CD4-positive, alpha-beta T cell treated with Interleukin-10 for 1 hour (primary cell): ENCODE results near the gene PIAS4.

Experiments used
- DNase-seq: peaks from one replicate; pipeline ENCODE4 v3.0.0-alpha.2; 2020

Gene PIAS4

DNA sequence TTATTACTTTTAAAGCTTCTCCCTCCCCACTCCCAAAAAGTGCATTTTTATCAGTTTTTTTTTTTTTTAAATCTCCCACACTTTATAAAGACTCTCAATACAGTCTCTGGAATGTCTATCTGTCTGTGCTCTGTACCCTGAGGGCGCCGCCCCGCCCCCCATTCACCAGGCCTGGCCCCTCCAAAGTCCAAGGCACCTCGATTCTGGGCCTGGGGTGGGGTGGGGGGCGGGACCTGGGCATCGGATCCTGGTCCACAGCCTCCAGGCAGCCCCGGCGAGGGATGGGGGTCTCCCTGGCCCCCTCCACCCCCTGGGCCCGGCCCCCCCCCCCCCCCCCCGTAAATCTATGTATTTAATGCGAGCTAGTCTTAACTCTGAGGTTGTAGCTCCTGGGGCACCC, 35.9 kb downstream of the PIAS4 start:
- no peak for DNase-seq

DNA sequence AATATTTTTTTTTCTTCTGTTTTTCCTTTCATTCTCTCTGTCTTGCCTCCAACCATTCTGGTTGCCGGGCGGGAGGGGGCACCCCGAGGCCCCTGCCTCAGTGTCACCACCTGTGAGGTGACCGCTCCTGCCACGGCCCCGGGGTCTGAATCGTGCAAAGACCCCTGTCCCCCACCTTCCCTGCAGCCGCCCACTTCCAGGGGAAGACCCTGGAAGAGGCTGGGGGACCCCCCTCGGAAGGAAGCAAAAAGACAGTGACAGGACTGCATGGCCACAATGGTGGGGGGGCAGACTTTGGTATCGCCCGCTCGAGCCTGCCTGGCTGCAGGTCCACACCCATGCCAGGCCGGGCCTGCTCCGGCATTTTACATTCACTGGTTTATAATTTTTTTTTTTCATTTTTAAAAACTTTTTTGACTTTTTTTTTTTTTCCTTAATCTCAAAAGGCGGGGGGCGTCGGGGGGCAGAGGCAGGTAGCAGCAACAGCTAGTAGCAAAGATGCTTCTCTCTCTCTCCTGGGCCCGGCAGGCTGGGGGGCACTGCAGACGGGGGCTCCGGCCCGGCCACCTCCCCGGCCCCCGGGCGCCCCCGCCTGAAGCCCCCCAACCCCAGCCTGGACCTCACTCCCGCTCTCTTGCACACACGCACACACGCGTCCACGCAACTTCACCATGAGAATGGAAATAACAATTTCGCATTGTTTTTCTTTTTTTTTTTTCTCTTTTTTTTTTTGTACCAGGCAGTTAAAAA, 36.6 kb downstream of the PIAS4 start:
- DNase-seq, result no peak

DNA sequence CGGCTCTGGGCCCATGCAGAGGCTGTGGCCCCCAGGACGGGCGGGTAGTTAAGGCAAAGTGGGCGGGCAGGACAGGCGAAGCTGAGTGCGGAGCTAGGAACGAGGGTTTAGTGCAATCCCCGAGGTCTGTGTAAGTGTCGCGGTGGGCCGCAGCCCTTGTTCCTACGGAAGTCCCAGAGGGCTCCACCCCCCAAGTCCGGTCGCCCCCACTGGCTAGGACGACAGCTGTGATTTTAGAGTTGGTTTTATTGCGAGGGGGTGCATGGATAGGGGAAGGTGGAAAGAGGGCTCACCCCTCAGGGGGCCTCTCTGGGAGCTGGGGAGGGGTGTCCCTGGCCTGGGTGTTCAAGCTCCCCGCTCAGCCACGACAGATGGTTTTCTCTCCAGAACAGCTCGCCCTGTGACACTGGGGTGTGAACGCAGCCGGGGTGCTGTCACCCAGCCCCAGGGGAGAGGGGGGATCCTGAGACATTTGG, 37.5 kb downstream of the PIAS4 start:
- DNase-seq, result no peak

DNA sequence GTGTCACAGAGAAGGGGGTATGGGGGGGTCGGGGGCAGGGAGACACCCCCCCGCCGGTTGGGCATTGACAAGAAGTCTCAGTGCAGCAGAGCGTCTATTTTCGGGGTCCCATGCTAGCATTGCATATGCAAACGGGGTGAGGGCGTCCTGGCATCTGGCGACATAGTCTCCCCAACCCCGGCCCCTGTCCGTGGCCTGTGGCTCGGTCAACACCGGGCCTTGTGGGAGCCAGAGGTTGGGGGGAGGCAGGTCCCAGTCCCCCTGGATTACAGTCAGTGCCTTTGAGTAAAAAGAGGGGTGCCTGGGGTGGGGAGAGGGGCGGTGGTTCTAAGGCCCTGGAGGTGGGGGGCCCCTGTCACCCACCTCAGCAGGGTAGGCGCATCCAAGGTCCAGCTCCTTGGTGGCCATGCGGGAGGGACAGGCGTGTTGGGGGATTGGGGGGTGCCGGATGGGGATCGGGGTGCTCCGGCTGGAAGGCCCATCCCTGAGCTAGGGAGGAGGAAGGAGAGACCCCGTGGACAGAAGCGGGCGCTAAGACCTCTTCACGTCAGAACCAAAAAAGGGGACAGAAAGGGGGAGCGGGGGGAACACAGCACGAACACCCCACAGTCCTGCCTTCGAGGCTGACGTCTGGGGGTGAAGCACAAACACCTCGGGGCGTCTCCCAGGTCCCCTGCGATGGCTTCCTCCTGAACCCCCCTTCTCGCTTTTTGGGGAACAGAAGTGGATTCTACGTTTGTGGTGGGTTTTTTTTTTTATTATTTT, 38.2 kb downstream of the PIAS4 start:
- no peak for DNase-seq

DNA sequence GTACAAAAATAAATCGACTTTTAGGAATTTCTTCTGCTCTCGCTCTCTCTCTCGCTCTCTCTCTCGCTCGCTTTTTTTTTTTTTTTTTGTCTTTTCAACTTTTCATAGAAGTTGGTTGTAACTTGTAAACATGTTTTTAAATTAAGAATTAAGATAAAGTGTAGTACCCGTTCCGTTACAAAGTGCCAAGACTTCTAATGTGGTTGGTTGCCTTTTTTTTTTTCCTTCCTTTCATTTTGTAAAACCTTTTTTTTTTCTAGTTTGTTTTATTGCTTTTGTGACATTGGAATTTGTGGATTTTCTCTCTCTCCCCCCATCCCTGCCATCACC, 38.8 kb downstream of the PIAS4 start:
- no peak for DNase-seq

DNA sequence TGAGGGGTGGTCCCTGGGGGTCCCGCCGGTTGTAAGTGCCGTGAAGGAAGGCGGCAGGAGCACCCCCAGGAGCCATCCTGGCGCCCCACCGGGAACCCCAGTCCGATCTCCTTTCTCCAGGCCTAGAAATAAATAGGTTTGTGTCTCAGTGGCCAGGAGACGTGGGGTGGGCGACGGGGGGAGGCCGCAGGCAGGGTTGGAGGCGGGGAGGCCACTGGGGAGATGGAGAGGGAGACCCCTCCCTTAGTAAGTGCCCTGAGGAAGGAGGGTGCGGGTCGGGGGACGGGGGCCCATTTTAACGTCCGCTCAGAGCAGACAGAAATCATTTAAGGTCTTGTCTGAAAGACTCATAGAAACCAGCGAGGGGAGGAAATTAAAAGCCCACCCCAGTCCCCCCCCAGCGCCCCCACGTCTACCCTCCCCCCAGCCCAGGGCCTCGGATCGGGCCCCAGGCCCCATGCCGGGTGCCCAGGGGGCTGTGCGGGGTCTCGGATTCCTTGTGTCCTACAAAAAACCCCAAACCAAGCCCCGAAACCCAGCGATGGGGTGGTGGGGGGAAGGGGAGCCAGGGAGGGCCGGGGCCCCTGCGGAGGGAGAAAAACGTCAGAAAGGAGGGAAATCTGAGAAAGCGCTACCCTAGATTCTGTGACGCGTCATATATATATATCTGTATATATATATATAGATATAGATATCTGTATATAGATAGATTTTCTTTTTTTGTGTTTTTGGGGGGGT, 39.6 kb downstream of the PIAS4 start:
- no peak for DNase-seq

DNA sequence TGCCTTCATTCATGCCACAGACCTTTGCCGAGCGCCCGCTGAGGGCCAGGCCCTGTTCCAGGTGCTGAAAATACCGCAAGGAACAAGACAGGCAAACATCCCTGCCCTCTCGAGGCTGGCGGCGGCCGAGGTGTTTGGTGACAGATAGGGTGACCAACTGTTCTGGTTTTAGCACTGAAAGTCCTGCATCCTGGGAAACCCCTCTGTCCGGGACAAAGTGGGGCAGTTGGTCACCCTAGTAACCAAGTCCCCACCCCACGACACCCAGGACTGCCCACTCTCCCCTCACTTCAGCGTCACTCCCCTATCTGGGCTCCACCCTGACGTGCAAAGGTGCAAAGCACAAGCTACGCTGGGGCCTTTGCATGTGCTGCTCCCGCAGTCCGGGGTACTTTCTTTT, 41.9 kb downstream of the PIAS4 start:
- no peak for DNase-seq

DNA sequence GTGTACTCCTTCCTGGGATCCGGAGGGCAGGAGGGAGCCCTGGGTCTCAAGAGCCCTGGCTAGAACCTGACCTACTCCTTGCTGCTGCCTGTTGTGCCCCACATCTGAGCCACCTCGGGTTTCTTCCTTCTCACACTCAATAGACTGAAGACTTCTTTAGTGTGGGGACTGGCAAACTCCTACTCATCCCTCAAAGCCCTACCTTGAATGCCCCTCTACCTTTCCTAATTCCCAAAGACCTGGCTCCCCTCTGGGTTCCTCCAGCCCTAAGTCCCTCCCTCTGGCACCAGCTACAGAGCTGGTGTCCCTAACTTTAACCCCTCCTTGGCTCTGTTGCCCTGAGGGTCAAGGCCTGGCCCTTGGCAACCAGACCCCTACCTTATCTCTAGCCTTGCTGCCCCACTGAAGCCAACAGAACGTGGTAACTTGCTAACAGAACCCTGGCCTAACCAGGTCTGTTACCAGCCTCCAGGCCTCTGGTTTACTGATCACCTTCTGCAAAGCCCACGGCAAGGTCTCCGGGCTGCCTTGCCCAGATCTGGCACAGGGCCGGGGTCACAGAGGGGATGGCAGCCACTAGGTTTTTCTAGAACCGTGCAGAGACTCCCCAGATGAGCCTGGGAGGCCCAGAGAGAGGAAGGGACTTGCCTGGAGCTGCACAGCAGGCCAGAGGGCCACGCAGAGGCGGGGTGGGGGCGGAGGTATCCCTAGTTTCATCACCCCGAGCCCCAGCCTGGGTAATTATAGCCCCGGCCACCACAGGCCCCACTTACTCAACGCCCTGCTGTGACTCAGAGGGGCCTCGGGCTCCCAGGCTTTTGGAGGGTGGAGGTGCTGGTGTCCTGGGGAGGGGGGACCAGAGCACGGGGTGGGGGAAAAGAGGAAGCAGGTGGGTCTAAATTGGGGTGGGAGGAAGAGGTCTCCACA, 43.9 kb downstream of the PIAS4 start:
- DNase-seq, result no peak

DNA sequence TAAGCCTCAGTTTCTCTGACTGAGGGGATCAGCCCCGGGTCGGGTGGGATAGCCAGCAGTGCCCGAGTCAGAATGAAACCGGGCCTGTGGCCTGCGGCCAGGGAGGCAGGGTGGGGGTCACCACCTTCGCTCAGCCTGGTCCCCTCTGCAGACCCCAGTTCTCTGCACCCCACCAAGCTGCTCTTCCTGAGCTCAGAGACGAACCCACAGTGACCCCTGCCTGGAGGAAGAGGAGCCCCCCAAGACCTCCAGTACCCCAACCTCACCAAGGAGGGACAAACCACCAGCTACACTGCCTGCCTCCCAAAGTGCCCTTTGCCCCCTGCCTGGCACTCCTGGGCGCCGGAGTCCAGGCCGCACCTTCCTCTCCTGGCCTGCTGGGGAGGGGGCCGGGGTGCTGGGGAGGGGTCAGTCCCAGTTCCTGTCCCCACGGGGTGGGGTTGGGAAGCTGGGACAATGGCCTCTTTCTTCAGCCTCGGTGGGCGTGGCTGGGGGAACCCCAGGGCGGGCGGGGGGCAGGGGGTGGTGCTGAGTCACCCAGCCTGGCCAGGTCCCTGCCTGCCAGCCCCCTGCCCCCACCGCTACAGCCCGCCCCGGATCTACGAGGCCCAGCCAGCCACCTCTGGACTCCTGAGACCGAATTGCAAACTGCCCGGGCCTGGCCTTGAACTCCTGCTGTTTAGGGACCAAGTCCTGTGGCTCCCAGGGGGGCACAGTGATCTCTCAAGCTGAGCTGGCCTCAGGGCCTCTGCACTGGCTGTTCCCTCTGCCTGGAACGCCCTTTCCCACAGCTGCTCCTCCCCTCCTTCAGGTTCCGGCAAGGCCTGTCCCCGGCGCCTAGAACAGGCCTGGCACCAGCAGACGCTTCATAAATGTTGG, 44.8 kb downstream of the PIAS4 start:
- DNase-seq, result no peak

DNA sequence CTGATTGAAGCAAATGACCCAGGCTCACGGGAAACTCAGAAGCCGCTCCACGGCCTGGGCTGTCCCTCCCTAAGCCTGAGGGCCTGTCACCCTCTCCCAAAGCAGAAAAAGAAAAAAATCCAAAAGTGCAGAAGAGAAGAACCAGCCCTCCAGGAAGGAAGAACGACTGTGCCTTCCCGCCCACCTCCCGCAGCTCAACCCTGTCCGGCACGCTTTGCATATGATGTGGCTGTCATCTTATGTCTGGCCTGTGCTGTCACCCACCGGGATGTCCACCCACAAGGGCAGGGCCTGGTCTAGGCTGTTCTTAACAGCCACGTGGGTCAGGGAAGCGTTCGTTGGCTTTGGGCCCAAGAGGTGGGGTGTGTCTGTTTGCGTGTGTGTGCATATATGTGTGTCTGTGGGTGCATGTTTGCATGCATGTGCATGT, 45.5 kb downstream of the PIAS4 start:
- no peak for DNase-seq

DNA sequence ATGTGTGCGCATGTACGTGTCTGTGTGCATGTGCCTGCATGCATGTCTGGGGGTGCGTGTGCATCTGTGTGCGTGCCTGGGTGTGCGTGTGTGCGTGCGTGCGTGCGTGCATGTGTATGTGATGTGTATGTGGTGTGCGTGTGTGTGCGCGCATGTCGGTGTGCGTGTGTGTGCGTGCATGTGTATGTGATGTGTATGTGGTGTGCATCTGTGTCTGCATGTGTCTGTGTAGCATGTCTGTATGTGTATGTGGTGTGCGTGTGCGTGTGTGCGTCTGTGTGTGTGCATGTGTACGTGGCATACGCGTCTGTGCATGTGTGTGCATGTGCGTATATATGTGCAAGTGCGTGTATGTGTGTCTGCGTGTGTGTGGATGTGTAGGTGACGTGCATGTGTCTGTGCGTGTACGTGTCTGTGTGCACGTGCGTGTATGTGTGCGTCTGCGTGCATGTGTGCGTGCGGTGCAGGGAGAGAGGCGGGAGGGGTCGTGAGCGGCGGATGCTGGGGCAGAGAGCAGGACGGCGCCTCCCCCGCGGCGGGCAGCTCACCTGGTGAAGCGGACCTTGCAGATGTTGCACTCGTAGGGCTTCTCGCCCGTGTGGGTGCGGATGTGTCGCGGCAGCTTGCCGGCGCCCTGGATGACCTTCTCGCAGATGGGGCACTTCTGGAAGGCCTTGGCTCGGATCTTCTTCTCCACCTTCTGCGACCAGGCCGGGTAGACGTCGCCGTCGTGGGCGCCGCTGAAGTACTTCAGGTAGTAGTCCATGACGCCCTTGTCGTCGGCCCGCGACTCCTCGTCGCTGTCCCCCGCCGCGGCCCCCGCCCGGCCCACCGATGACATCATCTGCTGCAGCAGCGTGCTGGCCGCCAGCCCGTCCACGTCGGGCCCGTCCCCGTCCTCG, 46.1 kb downstream of the PIAS4 start:
- no peak for DNase-seq

DNA sequence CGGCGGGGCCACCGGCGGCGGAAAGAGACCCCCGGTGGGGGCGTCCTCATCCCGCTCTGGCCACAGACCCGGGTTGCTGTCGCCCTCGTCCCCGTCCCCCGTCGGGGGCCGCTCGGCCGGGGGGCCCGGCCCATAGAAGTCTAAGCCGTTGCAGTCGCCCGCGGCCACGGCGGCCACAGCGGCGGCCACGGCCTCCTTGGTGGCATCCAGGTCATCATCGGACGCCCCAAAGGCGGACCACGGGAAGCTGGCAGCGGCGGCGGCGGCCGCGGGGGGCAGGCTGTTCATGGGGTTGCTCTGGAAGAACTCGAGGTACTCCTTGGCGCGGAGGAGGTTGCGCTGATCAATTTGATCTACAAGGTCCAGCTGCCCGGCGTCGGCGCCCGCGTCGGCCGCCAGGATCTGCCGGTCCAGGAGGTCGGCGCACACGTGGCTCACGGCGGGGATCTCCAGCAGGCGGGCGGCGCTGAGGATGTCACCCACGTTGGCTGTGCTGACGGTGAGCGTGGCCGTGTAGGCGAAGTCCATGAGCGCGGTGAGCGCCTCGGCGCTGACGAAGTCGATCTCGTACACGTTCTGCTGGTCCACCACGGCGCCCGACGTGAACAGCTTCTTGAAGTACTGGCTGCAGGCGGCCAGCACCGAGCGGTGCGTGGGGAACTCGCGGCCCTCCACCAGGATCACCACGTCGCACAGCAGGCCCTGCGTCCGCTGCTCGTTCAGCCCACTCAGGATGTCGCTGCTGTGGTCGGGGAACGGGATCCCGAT, 47.1 kb downstream of the PIAS4 start:
- DNase-seq, result no peak

DNA sequence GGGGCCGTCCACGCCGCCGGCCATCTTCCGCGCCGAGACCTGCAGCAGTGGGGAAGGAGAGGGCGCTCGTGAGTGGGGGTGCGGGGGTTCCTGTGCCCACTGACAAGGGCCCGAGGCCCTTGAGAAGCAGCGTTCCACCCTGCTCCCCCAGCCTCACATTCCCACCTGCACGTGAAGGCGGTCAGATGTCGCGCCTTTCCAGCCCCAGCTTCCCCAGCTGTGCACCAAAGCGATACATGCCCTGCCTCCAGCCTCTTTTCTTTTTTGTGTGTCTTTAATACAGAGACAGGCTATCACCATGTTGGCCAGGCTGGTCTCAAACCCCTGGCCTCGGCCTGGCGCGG, 47.6 kb downstream of the PIAS4 start:
- DNase-seq, result no peak

DNA sequence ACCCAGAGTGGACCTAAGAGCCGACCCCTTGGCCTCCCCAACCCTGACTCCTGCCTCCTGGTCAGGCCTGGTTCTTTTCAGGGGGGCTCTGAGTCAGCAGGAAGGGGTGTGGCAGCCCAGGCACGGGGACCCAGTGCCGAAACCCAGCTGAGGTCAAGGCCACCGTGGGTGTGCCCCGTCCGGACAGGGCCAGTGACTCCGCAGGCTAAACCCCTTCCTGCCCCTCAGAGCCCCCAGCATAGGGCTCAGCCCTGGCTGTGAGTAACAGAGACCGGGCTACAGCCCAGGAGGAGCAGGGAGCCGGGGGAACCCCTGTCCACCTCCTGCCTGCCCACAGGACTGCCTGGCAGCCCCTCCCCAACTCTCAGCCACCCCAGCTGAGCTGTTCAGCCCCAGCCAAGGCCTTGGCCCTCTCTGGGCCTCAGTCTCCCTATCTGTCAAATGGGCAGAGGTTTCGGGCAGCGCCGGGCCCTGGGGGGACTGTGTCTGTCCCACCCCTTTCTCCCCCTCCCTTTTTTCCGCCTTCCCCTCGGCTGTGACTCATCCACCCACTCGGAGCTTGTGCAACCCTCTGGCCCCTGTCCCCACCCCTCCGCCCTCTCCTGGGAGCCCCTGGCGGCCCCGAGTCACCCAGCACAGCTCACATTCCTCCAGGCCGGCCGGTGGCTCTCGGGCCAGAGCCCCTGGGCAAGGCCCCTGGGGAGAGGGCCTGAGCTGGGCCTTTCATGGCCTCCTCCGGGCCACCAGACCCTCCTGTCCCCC, 50.6 kb downstream of the PIAS4 start:
- peak; percentile 51 for DNase-seq

DNA sequence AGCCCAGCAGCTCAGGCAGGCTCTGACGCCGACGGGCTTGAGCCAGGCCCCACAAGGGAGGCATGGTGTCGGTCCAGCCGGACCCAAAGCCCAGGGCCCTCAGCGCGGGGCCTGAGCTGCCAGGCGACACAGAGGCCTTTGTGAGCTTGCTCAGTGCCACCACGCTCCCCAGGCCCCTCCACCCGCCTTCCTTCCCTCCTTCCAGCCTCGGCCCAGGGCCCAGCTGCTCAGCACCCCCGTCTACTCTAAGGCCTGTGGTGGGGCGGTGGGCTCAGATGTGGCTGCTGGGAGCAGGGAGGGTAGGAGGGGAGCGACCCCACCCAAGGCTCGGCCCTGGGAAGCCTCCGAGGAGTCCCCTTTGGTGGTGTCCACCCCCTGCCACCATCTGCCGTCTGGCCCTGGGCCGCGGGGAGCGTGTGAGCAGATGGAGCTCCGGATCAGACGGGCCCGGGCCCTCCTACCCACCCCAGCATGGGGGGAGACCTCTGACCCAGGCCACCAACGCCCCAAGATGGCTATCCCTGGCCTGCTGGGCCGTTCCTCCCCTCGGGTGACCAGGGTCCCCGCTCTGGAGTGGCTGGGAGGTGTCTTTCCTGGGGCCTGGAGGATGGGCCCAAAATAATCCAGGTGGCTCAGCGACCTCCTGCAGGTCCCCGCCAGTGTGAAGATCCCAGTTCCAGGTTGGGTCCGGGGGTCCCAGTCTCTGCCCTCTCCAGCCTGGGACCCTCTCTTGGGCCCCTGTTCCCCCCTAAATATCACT, 51.3 kb downstream of the PIAS4 start:
- DNase-seq, result no peak

DNA sequence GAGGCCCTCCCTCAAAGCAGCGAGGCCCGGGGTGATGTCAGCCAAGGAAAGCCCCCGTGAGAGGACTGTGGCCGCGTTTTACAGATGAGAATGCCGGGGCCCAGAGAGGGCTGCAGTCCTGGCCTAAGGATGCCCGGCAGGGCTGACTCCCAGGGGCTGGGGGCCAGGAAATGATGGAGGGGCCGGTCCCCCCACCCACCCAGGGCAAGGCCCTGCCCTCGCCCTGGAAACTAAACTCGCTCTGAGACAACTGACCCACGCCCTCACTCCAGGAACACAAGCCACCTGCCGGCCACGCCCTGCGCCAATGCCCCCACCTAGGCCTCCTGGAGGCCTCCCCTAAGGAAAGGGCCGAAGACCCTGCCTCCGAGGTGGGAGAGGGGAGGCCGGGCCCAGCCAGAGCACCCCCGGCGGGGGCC, 51.9 kb downstream of the PIAS4 start:
- DNase-seq, result no peak

DNA sequence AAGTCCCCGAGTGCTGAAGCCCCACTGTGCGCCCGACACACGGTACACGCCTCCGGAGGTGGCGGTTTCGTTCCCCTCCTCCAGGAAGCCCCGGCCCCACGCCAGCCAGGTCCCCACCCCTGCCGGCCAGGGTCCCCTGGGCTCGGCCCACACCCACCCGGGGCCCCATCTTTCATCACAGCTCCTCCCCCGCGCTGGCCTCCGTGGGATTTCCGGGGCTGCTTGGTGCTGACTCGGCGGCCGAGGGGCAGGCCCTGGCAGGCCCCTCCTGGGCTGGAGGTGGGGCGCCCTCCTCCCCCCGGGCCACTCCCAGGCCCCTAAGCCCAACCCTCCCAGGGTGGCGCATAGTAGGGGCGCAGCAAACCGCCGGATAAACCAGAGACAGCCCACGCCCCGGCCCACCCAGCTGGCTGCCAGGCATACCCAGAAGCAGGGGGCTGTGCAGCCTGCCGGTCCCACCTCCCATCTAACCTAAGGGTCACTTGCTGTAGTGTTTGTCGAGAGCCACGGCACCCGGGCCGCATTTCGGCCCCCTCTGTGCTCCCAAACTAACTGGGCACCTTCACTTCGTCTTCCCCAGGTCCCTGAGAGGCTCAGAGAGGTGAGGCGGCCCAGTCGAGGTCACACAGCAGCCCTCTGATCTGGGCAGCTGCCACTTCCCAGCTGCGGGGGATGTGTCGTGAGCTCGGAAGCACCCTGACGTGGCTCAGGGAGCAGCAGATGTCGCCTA, 52.5 kb downstream of the PIAS4 start:
- DNase-seq, result peak; percentile 90
